Lower lobe of right lung (tissue), 2 donors: ENCODE measurements around the gene NMNAT1. TPM values are rescaled to one million over a fixed set of nuclear protein-coding genes. Genes with fewer than 3 reads are reported as not detected.
A peak's percentile ranks its signal among the peaks of the same experiment; 100 is the strongest.

Source experiments
- ATAC-seq, 2 donors: fragments of 200-7000 bp; cut with Tn5 transposase; one replicate each; pipeline ENCODE4 v1.9.1; 2020 to 2022; ENCODE audit warnings: mild to moderate bottlenecking in 2 of 2, moderate library complexity in 2 of 2
- DNase-seq: peaks from one replicate; pipeline ENCODE4 v3.0.0-alpha.2; 2020
- H3K27ac ChIP-seq: fragments of 200-600 bp; one replicate; pipeline ENCODE4 v1.8.0; 2022
- H3K27me3 ChIP-seq: fragments of 200-600 bp; one replicate; pipeline ENCODE4 v1.8.0; 2022; ENCODE audit warnings: low read depth
- H3K36me3 ChIP-seq: fragments of 200-600 bp; one replicate; pipeline ENCODE4 v1.8.0; 2022; ENCODE audit warnings: mild to moderate bottlenecking
- H3K4me1 ChIP-seq: fragments of 200-600 bp; one replicate; pipeline ENCODE4 v1.8.0; 2022
- H3K4me3 ChIP-seq: fragments of 200-600 bp; one replicate; pipeline ENCODE4 v1.8.0; 2022; ENCODE audit warnings: mild to moderate bottlenecking
- H3K9me3 ChIP-seq: fragments of 200-600 bp; one replicate; pipeline ENCODE4 v1.8.0; 2022
- intact Hi-C: fragments of 100-400 bp; cut with DNase I; formaldehyde crosslinking; loops from one replicate; pipeline ENCODE4 v1.11.0; 2022
- long read RNA-seq: library from polyadenylated mRNA; unstranded; transcript quantifications from one replicate; pipeline ENCODE4 v2.0.0, GENCODE V29; 2021
- total RNA-seq: library from RNA; stranded (reverse); fragmentation: NEBNext Ultra II Directional; extraction: Animal tissue kit (Norgen Biotek cat#: 25700); gene quantifications from one replicate; pipeline ENCODE4 v1.2.1, GENCODE V29; 2021
- TF ChIP-seq, protein P1 (sequence below): fragments of 200-600 bp; IDR thresholded peaks from one replicate; pipeline ENCODE4 v1.8.0; 2022; ENCODE audit warnings: antibody characterized with exemption, mild to moderate bottlenecking
- donor health status: DM: no; HTN: yes; CAD: no; lungs with severe emphysema.

NMNAT1 gene
- 9.2 TPM for total RNA-seq
- long read RNA-seq, transcript NMNAT1-201 (5 exons, 3,781 nt), result major isoform, 13 of 19 reads
- long read RNA-seq, partial matches to known transcripts, result 0 of 19 reads
- long read RNA-seq, other reads (novel, unspliced or antisense), result 6 of 19 reads

DNA sequence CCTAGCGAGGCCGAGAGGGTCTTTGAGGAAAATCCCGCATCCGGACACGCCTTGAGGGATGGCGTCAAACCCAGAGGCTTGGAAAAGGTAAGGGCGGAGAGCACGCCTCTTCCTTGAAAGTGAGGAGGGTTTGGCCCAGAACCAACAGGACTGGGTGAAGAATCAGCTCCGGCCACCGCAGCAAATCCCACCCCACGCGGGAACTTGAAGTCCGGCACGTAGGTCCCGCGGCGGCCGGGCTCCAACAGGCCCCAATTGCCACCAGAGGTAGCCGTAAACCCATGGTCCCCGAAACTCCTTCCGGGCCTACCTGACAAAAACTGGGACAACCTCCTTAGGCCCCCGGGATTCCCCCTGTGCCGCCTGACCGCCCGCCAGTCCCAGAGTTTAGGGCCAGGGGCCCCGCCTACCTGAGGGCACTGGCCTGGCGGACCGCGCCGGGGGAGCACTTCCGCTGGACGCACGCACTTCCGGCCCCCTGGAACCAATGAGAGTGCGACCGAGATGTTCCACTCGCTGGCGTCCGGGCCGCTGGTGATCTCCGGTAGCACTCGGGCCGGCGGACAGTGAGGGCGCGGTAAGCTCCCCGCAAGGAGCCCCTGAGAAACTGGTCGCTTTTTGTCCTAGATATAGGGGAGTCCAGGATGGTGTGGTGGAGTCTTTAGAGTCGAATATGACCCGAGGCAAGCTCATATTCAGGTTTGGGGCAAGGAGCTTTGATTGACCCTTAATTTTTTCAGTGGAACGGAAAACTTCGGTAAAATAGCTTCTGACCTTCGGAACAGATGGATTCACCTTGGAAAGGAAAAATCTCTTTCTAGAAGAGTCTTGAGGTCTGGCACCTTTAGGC is at the start of gene NMNAT1, which contains the start of gene LZIC:
NMNAT1 (plus strand) TSS at position 537 of the 850 bp plus-strand sequence. CDS start 28,599 bp downstream, outside the sequence.
LZIC (minus strand) TSS at position 453 of the 850 bp plus-strand sequence. CDS start 6,772 bp downstream, outside the sequence.
- peaks cover 22% of the 10 kb centered on the region for H3K4me1 ChIP-seq
- ATAC-seq, result peak; percentile 100
- H3K27me3 ChIP-seq, result no peaks in the 10 kb centered on the region
- TF ChIP-seq, protein P1, sequence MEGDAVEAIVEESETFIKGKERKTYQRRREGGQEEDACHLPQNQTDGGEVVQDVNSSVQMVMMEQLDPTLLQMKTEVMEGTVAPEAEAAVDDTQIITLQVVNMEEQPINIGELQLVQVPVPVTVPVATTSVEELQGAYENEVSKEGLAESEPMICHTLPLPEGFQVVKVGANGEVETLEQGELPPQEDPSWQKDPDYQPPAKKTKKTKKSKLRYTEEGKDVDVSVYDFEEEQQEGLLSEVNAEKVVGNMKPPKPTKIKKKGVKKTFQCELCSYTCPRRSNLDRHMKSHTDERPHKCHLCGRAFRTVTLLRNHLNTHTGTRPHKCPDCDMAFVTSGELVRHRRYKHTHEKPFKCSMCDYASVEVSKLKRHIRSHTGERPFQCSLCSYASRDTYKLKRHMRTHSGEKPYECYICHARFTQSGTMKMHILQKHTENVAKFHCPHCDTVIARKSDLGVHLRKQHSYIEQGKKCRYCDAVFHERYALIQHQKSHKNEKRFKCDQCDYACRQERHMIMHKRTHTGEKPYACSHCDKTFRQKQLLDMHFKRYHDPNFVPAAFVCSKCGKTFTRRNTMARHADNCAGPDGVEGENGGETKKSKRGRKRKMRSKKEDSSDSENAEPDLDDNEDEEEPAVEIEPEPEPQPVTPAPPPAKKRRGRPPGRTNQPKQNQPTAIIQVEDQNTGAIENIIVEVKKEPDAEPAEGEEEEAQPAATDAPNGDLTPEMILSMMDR, result no peak
- H3K9me3 ChIP-seq, result no peaks in the 10 kb centered on the region
- intact Hi-C loops, result no loop called here
- peak; percentile 95 for DNase-seq
- peak within 1 kb of the TSS; percentile 93 for H3K27ac ChIP-seq
- H3K36me3 ChIP-seq, result peaks cover 19% of the 10 kb centered on the region
- peak within 1 kb of the TSS; percentile 94 for H3K4me3 ChIP-seq

DNA sequence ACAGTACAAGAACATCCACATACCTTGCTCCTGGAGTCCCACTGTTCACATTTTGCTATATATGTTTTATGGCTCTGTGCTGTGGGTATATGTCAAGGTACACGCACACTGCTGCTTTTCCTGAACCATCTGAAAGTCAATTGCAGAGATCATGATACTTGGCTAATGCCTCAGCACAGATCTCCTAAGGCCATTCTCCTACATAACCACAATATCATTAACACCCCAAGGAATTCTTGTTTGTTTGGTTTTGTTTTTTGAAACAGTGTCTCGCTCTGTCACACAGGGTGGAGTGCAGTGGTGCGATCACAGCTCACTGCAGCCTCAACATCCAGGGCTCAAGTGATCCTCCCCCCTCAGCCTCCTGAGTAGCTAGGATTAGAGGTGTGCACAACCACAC is 49.2 kb upstream of the NMNAT1 start:
- Histone ChIP-seq H3K27me3 (no peaks in the 10 kb centered on the region), H3K27ac (peak overlapping the region; percentile 72), H3K4me1 (peaks cover 54% of the 10 kb centered on the region), H3K36me3 (no peaks in the 10 kb centered on the region), H3K4me3 (no peak overlapping the region), H3K9me3 (no peaks in the 10 kb centered on the region)
- TF ChIP-seq, protein P1, result no peak
- ATAC-seq, result no peak
- intact Hi-C loops, result no loop called here
- DNase-seq, result no peak

DNA sequence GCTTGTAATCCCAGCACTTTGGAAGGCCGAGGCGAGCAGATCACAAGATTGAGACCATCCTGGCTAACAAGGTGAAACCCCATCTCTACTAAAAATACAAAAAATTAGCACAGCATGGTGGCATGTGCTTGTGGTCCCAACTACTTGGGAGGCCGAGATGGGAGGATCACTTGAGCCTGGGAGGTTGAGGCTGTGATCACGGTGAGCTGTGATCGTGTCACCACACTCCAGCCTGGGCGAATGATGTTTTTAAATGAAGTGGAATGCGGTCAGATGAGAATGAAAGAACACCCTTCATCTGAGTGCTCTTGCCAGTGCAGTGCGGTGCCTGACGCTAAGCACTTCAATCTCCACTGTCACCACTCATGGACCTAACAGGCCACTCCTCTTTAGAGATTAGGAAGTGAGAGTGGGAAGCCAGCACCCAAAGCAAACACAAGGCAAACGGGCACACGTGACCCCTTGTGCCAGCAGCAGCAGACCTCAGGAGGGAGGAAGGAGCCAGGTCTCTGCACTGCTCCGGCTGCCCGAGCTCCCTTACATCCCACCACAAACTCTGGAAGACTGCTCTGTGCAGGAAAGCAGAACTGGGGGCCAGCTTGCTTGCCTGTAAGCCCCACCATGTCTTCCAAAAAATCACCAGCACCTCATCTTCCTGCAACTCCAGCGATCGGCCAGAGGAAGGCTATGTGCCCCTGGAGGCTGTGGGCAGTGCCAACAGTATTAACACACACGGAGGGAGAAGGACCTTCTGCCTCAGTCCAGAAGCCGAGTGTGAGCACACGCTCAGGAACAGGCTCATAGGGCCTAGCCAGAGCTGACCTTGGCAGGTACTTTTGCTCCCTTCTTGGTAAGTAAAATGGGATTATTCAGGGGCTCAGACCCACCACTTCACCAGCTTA is 42.9 kb upstream of the NMNAT1 start:
- H3K9me3 ChIP-seq, result no peaks in the 10 kb centered on the region
- H3K27me3 ChIP-seq, result no peaks in the 10 kb centered on the region
- peak overlapping the region; percentile 88 for H3K27ac ChIP-seq
- intact Hi-C loops, result no loop called here
- TF ChIP-seq, protein P1, result no peak
- peaks cover 34% of the 10 kb centered on the region for H3K4me1 ChIP-seq
- peak overlapping the region; percentile 51 for H3K4me3 ChIP-seq
- DNase-seq (peak; percentile 92), ATAC-seq (peak; percentile 93 to 95)
- H3K36me3 ChIP-seq, result no peaks in the 10 kb centered on the region

DNA sequence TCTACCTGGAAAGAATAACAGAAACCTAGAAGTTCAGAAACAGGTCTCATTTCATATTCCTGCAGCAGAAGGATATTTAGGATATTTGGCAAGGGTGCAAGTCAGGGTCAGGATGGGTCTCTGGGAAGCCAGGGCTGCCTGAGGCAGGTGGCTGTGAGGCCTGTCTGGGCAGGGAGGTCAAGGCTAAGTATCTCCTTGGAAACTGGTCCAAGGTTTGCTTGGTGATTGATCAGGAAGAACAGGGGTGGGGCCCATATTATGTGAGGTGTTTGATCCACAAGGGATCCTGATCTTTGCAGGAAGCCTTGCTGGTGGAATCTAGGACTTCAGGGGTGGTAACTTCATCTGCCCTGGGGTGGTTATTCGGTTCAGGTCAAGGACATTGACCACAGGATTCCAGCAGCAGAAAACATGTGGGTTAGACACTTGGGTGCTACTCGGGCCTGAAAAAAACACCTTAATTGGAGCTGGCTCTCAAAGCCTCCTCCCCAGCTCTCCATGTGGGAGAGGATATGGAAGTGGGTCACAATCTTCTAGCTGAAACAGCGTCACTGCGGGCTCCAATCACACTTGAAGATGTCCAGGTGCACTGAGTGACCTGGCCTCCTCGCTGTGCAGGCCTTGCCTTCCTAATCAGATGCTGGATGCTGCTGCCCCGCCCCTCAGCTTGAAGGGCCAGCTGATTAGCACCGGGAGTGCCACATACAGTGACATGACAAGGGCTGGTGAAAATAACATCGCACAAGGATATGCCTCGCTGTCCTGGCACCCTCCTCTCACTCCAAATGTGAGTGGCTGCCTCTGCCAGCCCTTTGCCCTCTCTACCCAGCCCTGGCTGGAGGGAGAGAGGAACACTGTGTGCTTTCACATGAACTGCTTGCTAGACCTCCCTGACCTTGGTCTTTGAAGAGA is 41.9 kb upstream of the NMNAT1 start:
- Histone ChIP-seq H3K4me1 (peaks cover 34% of the 10 kb centered on the region), H3K4me3 (peak overlapping the region; percentile 51)
- DNase-seq, result peak; percentile 91

More for the DNA sequence above, 41.9 kb upstream of the NMNAT1 start:
- peak; percentile 78 to 83 for ATAC-seq
- peaks cover 4% of the 10 kb centered on the region for H3K36me3 ChIP-seq
- peak overlapping the region; percentile 88 for H3K27ac ChIP-seq
- intact Hi-C loops, result no loop called here
- H3K27me3 ChIP-seq, result no peaks in the 10 kb centered on the region
- no peaks in the 10 kb centered on the region for H3K9me3 ChIP-seq
- TF ChIP-seq, protein P1, result no peak
